HCT116 (cell line): ENCODE measurements around the gene S1PR4. TPM values are rescaled to one million over a fixed set of nuclear protein-coding genes. Genes with fewer than 3 reads are reported as not detected.

Experiments
- ATAC-seq: fragments of 200-7000 bp; cut with Tn5 transposase; 2 replicates; pipeline ENCODE4 v1.9.1; 2020; ENCODE audit warnings: mild to moderate bottlenecking, moderate library complexity
- BruUV-seq: library from RNA; stranded (reverse); fragments of 400-500 nt; replicated peaks from 2 replicates; lab custom pipeline; 2021; lab: Mats Ljungman, UMichigan
- CTCF ChIA-PET: fragments of 300-600 bp; sonication (Branson Sonifier 250); formaldehyde crosslinking; loops from one replicate; lab custom pipeline; 2021; ENCODE audit warnings: antibody characterized with exemption; lab: Charles Lee
- POLR2A ChIA-PET: fragments of 300-600, 350-600 bp; sonication (Branson Sonifier 250); formaldehyde crosslinking; loops from one replicate; lab custom pipeline; 2021; ENCODE audit warnings: antibody characterized with exemption; lab: Charles Lee
- RAD21 ChIA-PET, 2 experiments: fragments of 300-600 bp; sonication (Branson Sonifier 250); formaldehyde crosslinking; loops; one replicate each; lab custom pipeline; 2023; ENCODE audit warnings: low total read pairs in 2 of 2; ENCODE audit not compliant: uncharacterized antibody in 2 of 2, unreplicated experiment in 2 of 2, low non-redundant PET in 1 of 2; lab: Charles Lee
- DNase-seq: peaks from one replicate; pipeline ENCODE4 v3.0.0-alpha.2; 2010; ENCODE audit warnings: low read depth, low spot score
- H2AFZ ChIP-seq: fragments of 200-600 bp; shearing (Covaris generic), sonication (generic); 2 replicates; pipeline ENCODE4 v1.6.1; 2017; ENCODE audit warnings: low read depth, mixed run types, mixed read lengths, antibody characterized with exemption, low read length; ENCODE audit not compliant: poor library complexity, severe bottlenecking
- H3K27ac ChIP-seq: 2 replicates; pipeline ENCODE4 v1.5.1; 2012; ENCODE audit warnings: low read depth, low read length
- H3K27me3 ChIP-seq: fragments of 200-600 bp; sonication (generic); 2 replicates; pipeline ENCODE4 v1.6.1; 2016; ENCODE audit warnings: mixed run types, low read length, mixed read lengths; ENCODE audit not compliant: insufficient read depth
- H3K36me3 ChIP-seq, 2 experiments: fragments of 200-500 bp in 1 of 2; fragments of 200-600 bp in 1 of 2; sonication (Bioruptor generic) in 1 of 2; sonication (generic) in 1 of 2; 2 replicates each; pipeline versions ENCODE4 v1.5.1 to v1.6.1; 2014 to 2016; ENCODE audit warnings: low read length in 2 of 2, inconsistent platforms in 1 of 2, mixed read lengths in 1 of 2, mixed run types in 1 of 2; ENCODE audit not compliant: insufficient read depth in 2 of 2, control insufficient read depth in 1 of 2
- H3K4me1 ChIP-seq, 2 experiments: fragments of 200-600 bp in 1 of 2; sonication (generic) in 1 of 2; 2 replicates each; pipeline versions ENCODE4 v1.5.1 to v1.6.1; 2012 to 2017; ENCODE audit warnings: low read length in 2 of 2, inconsistent platforms in 1 of 2, mild to moderate bottlenecking in 1 of 2, mixed read lengths in 1 of 2, mixed run types in 1 of 2, moderate library complexity in 1 of 2; ENCODE audit not compliant: insufficient read depth in 2 of 2, control insufficient read depth in 1 of 2
- H3K4me2 ChIP-seq: fragments of 200-600 bp; sonication (generic); 2 replicates; pipeline ENCODE4 v1.6.1; 2017; ENCODE audit warnings: mixed run types, low read length, mixed read lengths
- H3K4me3 ChIP-seq, 2 experiments: fragments of 200-600 bp in 1 of 2; sonication (generic) in 1 of 2; replicated peaks in 1 of 2; 2 replicates each; pipeline ENCODE4 v1.5.1; 2011 to 2016; ENCODE audit warnings: low read length in 2 of 2, control low read depth in 1 of 2, low read depth in 1 of 2, mild to moderate bottlenecking in 1 of 2, mixed read lengths in 1 of 2, mixed run types in 1 of 2
- H3K79me2 ChIP-seq: fragments of 200-600 bp; sonication (generic); 2 replicates; pipeline ENCODE4 v1.6.1; 2017; ENCODE audit warnings: mild to moderate bottlenecking, mixed run types, low read length, moderate library complexity, mixed read lengths; ENCODE audit not compliant: insufficient read depth
- H3K9ac ChIP-seq: fragments of 200-600 bp; sonication (generic); 2 replicates; pipeline ENCODE4 v1.6.1; 2016; ENCODE audit warnings: low read length, mixed read lengths
- H3K9me2 ChIP-seq: fragments of 200-600 bp; sonication (generic), shearing (Covaris generic); 2 replicates; pipeline ENCODE4 v1.6.1; 2017; ENCODE audit warnings: mixed run types, mild to moderate bottlenecking, moderate library complexity; ENCODE audit not compliant: insufficient read depth
- H3K9me3 ChIP-seq, 2 experiments: fragments of 200-500 bp in 1 of 2; fragments of 200-600 bp in 1 of 2; sonication (Bioruptor generic) in 1 of 2; sonication (generic) in 1 of 2; 2 replicates each; pipeline ENCODE4 v1.6.1; 2014 to 2017; ENCODE audit warnings: low read length in 2 of 2, mixed read lengths in 2 of 2, inconsistent platforms in 1 of 2, low read depth in 1 of 2, mild to moderate bottlenecking in 1 of 2, mixed run types in 1 of 2, moderate library complexity in 1 of 2; ENCODE audit not compliant: control insufficient read depth in 1 of 2, insufficient read depth in 1 of 2
- H4K20me1 ChIP-seq: fragments of 200-600 bp; sonication (generic), shearing (Covaris generic); 2 replicates; pipeline ENCODE4 v1.6.1; 2017; ENCODE audit warnings: mixed run types, mild to moderate bottlenecking, moderate library complexity; ENCODE audit not compliant: insufficient read depth
- EGR1 ChIP-seq: IDR thresholded peaks from 2 replicates; pipeline ENCODE4 v1.6.1; 2012; ENCODE audit warnings: low read depth
- ELF1 ChIP-seq: IDR thresholded peaks from 2 replicates; pipeline ENCODE4 v1.6.1; 2012; ENCODE audit warnings: low read depth, borderline replicate concordance
- JUND ChIP-seq: IDR thresholded peaks from 2 replicates; pipeline ENCODE4 v1.6.1; 2012
- POLR2A ChIP-seq: IDR thresholded peaks from 2 replicates; pipeline ENCODE4 v1.7.0; 2011; ENCODE audit warnings: borderline replicate concordance; ENCODE audit not compliant: insufficient read depth, insufficient read length; ENCODE audit errors: extremely low read depth
- POLR2AphosphoS5 ChIP-seq: IDR thresholded peaks from 2 replicates; pipeline ENCODE4 v1.6.1; 2011; ENCODE audit warnings: mild to moderate bottlenecking, low read depth, low read length, moderate library complexity
- SRF ChIP-seq: IDR thresholded peaks from 2 replicates; pipeline ENCODE4 v1.6.1; 2012; ENCODE audit warnings: low read depth
- TCF7L2 ChIP-seq: IDR thresholded peaks from 2 replicates; pipeline ENCODE4 v1.7.0; 2011; ENCODE audit warnings: borderline replicate concordance, inconsistent platforms; ENCODE audit not compliant: insufficient read depth, insufficient read length; ENCODE audit errors: extremely low read depth
- YY1 ChIP-seq: IDR thresholded peaks from 2 replicates; pipeline ENCODE4 v1.6.1; 2011; ENCODE audit warnings: low read length, low read depth, moderate library complexity, mild to moderate bottlenecking; ENCODE audit not compliant: insufficient replicate concordance; ENCODE audit errors: extremely low read depth
- ZFX ChIP-seq: fragments of 450-650 bp; IDR thresholded peaks from 2 replicates; pipeline ENCODE4 v1.6.1; 2017
- ZNF274 ChIP-seq: fragments of 200-500 bp; sonication (Bioruptor generic); IDR thresholded peaks from 2 replicates; pipeline ENCODE4 v1.6.1; 2014; ENCODE audit warnings: mild to moderate bottlenecking, low read depth, low read length, inconsistent platforms
- intact Hi-C: fragments of 100-400 bp; cut with micrococcal nuclease; formaldehyde crosslinking; loops from 2 replicates; pipeline ENCODE4 v1.10.0; 2022
- total RNA-seq: library from RNA; stranded (reverse); gene quantifications from one replicate; pipeline ENCODE4 v1.2.1, GENCODE V29; 2021; ENCODE audit not compliant: unreplicated experiment
- TF ChIP-seq, protein P1 (sequence below): IDR thresholded peaks from 2 replicates; pipeline ENCODE4 v1.6.1; 2012; ENCODE audit warnings: low read depth
- TF ChIP-seq, protein P2 (sequence below): IDR thresholded peaks from 2 replicates; pipeline ENCODE4 v1.6.1; 2011; ENCODE audit warnings: mild to moderate bottlenecking, low read length, moderate library complexity; ENCODE audit not compliant: insufficient replicate concordance; ENCODE audit errors: extremely low read depth
- TF ChIP-seq, protein P3 (sequence below): IDR thresholded peaks from 2 replicates; pipeline ENCODE4 v1.6.1; 2012

The S1PR4 gene
- total RNA-seq, 1 experiment from 2014 or later, result 0.71 TPM

DNA sequence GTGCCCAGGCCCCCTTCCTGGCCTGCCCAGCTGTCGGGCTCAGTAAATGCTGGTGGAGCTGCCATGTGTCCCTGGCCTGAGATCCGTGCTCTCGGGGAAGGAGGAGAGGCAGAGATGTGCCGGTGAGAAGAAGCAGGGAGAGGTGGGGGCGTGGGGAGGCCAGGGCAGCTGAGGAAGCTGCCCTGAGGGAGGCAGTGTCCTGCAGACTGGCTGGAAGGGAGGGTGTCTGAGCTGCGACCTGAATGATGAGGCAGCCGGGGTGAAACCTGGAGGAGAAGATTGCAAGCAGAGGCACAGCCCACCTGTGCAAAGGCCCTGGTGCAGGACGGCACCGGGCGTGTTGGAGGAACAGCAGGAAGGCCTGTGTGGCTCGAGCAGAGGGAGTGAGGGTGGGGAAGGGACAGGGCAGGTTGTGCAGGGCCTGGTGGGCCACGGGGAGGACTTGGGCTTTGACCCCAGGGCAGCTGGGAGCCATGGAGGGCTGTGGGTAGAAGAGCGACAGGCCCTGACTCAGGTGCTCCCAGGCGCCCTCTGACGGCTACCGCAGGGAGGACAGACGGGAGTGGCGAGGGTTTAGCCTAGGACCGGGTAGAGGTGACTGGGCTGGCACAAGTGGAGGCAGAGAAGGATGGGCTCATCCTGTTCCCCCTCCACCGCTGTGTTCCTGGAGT, 31.9 kb downstream of the S1PR4 start (continued):
- TF ChIP-seq, protein P1, sequence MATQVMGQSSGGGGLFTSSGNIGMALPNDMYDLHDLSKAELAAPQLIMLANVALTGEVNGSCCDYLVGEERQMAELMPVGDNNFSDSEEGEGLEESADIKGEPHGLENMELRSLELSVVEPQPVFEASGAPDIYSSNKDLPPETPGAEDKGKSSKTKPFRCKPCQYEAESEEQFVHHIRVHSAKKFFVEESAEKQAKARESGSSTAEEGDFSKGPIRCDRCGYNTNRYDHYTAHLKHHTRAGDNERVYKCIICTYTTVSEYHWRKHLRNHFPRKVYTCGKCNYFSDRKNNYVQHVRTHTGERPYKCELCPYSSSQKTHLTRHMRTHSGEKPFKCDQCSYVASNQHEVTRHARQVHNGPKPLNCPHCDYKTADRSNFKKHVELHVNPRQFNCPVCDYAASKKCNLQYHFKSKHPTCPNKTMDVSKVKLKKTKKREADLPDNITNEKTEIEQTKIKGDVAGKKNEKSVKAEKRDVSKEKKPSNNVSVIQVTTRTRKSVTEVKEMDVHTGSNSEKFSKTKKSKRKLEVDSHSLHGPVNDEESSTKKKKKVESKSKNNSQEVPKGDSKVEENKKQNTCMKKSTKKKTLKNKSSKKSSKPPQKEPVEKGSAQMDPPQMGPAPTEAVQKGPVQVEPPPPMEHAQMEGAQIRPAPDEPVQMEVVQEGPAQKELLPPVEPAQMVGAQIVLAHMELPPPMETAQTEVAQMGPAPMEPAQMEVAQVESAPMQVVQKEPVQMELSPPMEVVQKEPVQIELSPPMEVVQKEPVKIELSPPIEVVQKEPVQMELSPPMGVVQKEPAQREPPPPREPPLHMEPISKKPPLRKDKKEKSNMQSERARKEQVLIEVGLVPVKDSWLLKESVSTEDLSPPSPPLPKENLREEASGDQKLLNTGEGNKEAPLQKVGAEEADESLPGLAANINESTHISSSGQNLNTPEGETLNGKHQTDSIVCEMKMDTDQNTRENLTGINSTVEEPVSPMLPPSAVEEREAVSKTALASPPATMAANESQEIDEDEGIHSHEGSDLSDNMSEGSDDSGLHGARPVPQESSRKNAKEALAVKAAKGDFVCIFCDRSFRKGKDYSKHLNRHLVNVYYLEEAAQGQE, result no peak
- no peak for TF ChIP-seq JUND
- TF ChIP-seq POLR2A, result no peak
- TF ChIP-seq, all 23 proteins: peak for 2

DNA sequence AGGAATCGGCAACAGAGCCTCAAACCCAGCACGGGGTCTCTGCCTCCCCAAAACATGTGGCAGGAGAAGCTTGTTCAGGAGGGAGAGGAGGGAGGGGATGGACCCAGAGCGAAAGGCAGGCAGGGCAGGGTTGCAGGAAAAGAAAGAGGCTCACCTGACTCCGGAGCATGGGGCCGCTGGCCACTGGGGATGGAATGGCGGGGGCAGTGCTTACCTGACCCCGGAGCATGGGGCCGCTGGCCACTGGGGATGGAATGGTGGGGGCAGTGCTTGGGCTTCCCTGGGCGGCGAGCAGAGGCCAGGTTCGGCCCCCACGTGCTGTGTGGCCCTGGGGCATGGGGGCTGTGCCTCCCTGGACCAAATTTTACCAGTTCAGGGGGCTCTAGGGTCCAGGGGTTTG, 32.6 kb downstream of the S1PR4 start:
- H3K4me3 ChIP-seq, result no peak overlapping the region
- BruUV-seq, result no TSS peak
- TF ChIP-seq, protein P1, result no peak
- TF ChIP-seq ZFX (no peak), ELF1 (no peak), EGR1 (no peak), TCF7L2 (no peak), ZNF274 (no peak), SRF (no peak), YY1 (no peak), POLR2AphosphoS5 (no peak; the same call in 1 of the 2 replicates)
- TF ChIP-seq, protein P2, sequence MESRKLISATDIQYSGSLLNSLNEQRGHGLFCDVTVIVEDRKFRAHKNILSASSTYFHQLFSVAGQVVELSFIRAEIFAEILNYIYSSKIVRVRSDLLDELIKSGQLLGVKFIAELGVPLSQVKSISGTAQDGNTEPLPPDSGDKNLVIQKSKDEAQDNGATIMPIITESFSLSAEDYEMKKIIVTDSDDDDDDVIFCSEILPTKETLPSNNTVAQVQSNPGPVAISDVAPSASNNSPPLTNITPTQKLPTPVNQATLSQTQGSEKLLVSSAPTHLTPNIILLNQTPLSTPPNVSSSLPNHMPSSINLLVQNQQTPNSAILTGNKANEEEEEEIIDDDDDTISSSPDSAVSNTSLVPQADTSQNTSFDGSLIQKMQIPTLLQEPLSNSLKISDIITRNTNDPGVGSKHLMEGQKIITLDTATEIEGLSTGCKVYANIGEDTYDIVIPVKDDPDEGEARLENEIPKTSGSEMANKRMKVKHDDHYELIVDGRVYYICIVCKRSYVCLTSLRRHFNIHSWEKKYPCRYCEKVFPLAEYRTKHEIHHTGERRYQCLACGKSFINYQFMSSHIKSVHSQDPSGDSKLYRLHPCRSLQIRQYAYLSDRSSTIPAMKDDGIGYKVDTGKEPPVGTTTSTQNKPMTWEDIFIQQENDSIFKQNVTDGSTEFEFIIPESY, result no peak
- TF ChIP-seq, protein P3, sequence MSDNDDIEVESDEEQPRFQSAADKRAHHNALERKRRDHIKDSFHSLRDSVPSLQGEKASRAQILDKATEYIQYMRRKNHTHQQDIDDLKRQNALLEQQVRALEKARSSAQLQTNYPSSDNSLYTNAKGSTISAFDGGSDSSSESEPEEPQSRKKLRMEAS, result no peak

More for the DNA sequence above, 32.6 kb downstream of the S1PR4 start:
- peak; percentile 3; the same call in 1 of the 2 replicates for ATAC-seq
- no peak for DNase-seq
- H3K4me1 ChIP-seq, result no peaks in the 10 kb centered on the region
- H3K4me2 ChIP-seq, result no peak overlapping the region
- no peak overlapping the region for H2AFZ ChIP-seq
- no peaks in the 10 kb centered on the region for H3K27me3 ChIP-seq
- H3K27ac ChIP-seq, result no peak overlapping the region
- peaks cover 6 to 7% of the 10 kb centered on the region in 2 experiments; a peak in 3 of 4 replicates for H3K36me3 ChIP-seq
- no peak overlapping the region for H3K9ac ChIP-seq
- H3K9me2 ChIP-seq, result no peaks in the 10 kb centered on the region
- no peaks in the 10 kb centered on the region for H4K20me1 ChIP-seq
- ChIA-PET POLR2A (interaction anchor here (1.1 kb wide), 1 partner anchor 261 kb away, joined by 4 read pairs; no protein-coding TSS in a partner anchor), CTCF (interaction anchor here (1.1 kb wide), 1 partner anchor 25 kb away, joined by 3 read pairs; the partner anchor contains the start of gene NCLN), RAD21 (no interaction called here)
- no peaks in the 10 kb centered on the region for H3K79me2 ChIP-seq
- H3K9me3 ChIP-seq, result no peaks in the 10 kb centered on the region
- intact Hi-C loops, result no loop called here
